GM12878 (cell line): ENCODE data around the gene CYP20A1. TPM values are rescaled to one million over a fixed set of nuclear protein-coding genes. Genes with fewer than 3 reads are reported as not detected.

Experiments
- ATAC-seq: fragments of 200-7000 bp; cut with Tn5 transposase; 3 replicates; pipeline ENCODE4 v1.9.1; 2020; ENCODE audit warnings: mild to moderate bottlenecking, moderate library complexity
- BruUV-seq: library from RNA; stranded (reverse); fragments of 400-500 nt; replicated peaks from 2 replicates; lab custom pipeline; 2021; lab: Mats Ljungman, UMichigan
- CTCF ChIA-PET: fragments of 300-600 bp; sonication (Branson Sonifier 250); formaldehyde crosslinking; extraction: SDS; loops from one replicate; lab custom pipeline; 2021; ENCODE audit warnings: inconsistent platforms; lab: Yijun Ruan, JAX
- POLR2A ChIA-PET: fragments of 350-600 bp; formaldehyde crosslinking; extraction: SDS; loops from one replicate; lab custom pipeline; 2021; ENCODE audit warnings: inconsistent platforms; lab: Charles Lee
- RAD21 ChIA-PET: fragments of 300-600 bp; sonication (Branson Sonifier 250); formaldehyde crosslinking; loops from one replicate; lab custom pipeline; 2023; ENCODE audit warnings: antibody characterized with exemption; ENCODE audit not compliant: unreplicated experiment; lab: Charles Lee
- SMC1A ChIA-PET: fragments of 300-600 bp; sonication (Branson Sonifier 250); formaldehyde crosslinking; loops from one replicate; lab custom pipeline; 2023; ENCODE audit not compliant: unreplicated experiment, uncharacterized antibody; lab: Charles Lee
- DNase-seq: peaks from one replicate; pipeline ENCODE4 v3.0.0-alpha.2; 2011; ENCODE audit warnings: low read depth, low spot score
- FAIRE-seq: peaks from 3 replicates; lab custom pipeline; 2011; peaks lifted over from hg19 to GRCh38; lab: Jason Lieb, UNC
- H2AFZ ChIP-seq: 2 replicates; pipeline ENCODE4 v1.6.0; 2011; ENCODE audit warnings: low read depth, low read length, control low read depth; ENCODE audit not compliant: control insufficient read depth
- H3K27ac ChIP-seq: 2 replicates; pipeline ENCODE4 v1.5.1; 2011; ENCODE audit warnings: control low read depth; ENCODE audit not compliant: control insufficient read depth, insufficient read depth
- H3K27me3 ChIP-seq, 2 experiments: replicated peaks in 1 of 2; 2 replicates each; pipeline versions ENCODE4 v1.6.0 to v1.6.1; 2011; ENCODE audit warnings: low read length in 1 of 2; ENCODE audit not compliant: control insufficient read depth in 2 of 2, insufficient read depth in 2 of 2
- H3K36me3 ChIP-seq, 2 experiments: 2 replicates each; pipeline ENCODE4 v1.5.1; 2011; ENCODE audit warnings: low read length in 1 of 2; ENCODE audit not compliant: control insufficient read depth in 2 of 2, insufficient read depth in 2 of 2
- H3K4me1 ChIP-seq: 2 replicates; pipeline ENCODE4 v1.6.1; 2011; ENCODE audit warnings: mild to moderate bottlenecking, low read length, moderate library complexity, mixed read lengths; ENCODE audit not compliant: control insufficient read depth, insufficient read depth
- H3K4me2 ChIP-seq: 2 replicates; pipeline ENCODE4 v1.6.0; 2011; ENCODE audit warnings: control low read depth; ENCODE audit not compliant: control insufficient read depth, insufficient read depth
- H3K4me3 ChIP-seq: fragments of 200-600 bp; sonication (generic); 2 replicates; pipeline ENCODE4 v1.5.1; 2016
- H3K79me2 ChIP-seq: 2 replicates; pipeline ENCODE4 v1.6.0; 2011; ENCODE audit warnings: low read length; ENCODE audit not compliant: control insufficient read depth, insufficient read depth
- H3K9ac ChIP-seq: 2 replicates; pipeline ENCODE4 v1.8.0; 2011; ENCODE audit warnings: low read length, control low read depth, mixed read lengths; ENCODE audit not compliant: control insufficient read depth, insufficient read depth
- H3K9me3 ChIP-seq: replicated peaks from 3 replicates; pipeline ENCODE4 v1.5.1; 2011; ENCODE audit warnings: mild to moderate bottlenecking, low read length; ENCODE audit not compliant: control insufficient read depth, insufficient read depth
- H4K20me1 ChIP-seq: 2 replicates; pipeline ENCODE4 v1.6.0; 2011; ENCODE audit not compliant: control insufficient read depth, insufficient read depth
- ATF7 ChIP-seq: fragments of 450-650 bp; IDR thresholded peaks from 2 replicates; pipeline ENCODE4 v1.6.1; 2016; ENCODE audit warnings: low read depth, mild to moderate bottlenecking
- CBX5 ChIP-seq: sonication (generic); IDR thresholded peaks from 2 replicates; pipeline ENCODE4 v1.6.1; 2016; ENCODE audit warnings: low read depth, moderate library complexity, mild to moderate bottlenecking, inconsistent platforms
- CHD2 ChIP-seq: IDR thresholded peaks from 2 replicates; pipeline ENCODE4 v1.6.1; 2011; ENCODE audit warnings: low read depth, low read length, improper control_type of control experiment, borderline replicate concordance
- CHD4 ChIP-seq: fragments of 200-600 bp; sonication (generic); IDR thresholded peaks from 2 replicates; pipeline ENCODE4 v1.6.1; 2016; ENCODE audit warnings: mild to moderate bottlenecking
- CREB1 ChIP-seq: IDR thresholded peaks from 2 replicates; pipeline ENCODE4 v1.6.1; 2012; ENCODE audit warnings: low read depth, mild to moderate bottlenecking, inconsistent platforms
- CREM ChIP-seq: IDR thresholded peaks from 2 replicates; pipeline ENCODE4 v1.6.1; 2014; ENCODE audit warnings: antibody characterized with exemption, low read depth
- EED ChIP-seq: sonication (generic); IDR thresholded peaks from 2 replicates; pipeline ENCODE4 v1.6.1; 2016; ENCODE audit warnings: antibody characterized with exemption, low read depth
- HCFC1 ChIP-seq: fragments of 150-350 bp; IDR thresholded peaks from 2 replicates; pipeline ENCODE4 v1.6.1; 2014; ENCODE audit warnings: low read length
- HDAC2 ChIP-seq: fragments of 200-600 bp; sonication (generic); IDR thresholded peaks from 2 replicates; pipeline ENCODE4 v1.6.1; 2017
- NR2C2 ChIP-seq: IDR thresholded peaks from 2 replicates; pipeline ENCODE4 v1.6.1; 2011; ENCODE audit warnings: borderline replicate concordance, low read depth; ENCODE audit not compliant: control insufficient read depth, insufficient read length
- POLR2AphosphoS2 ChIP-seq: IDR thresholded peaks from 2 replicates; pipeline ENCODE4 v1.6.1; 2011; ENCODE audit warnings: low read depth, mild to moderate bottlenecking, low read length, improper control_type of control experiment, moderate library complexity
- RBBP5 ChIP-seq: fragments of 200-600 bp; sonication (generic); conservative IDR thresholded peaks from 2 replicates; pipeline ENCODE4 v1.6.1; 2016
- SIX5 ChIP-seq: IDR thresholded peaks from 2 replicates; pipeline ENCODE4 v1.6.1; 2011; ENCODE audit warnings: mild to moderate bottlenecking, low read depth, low read length, moderate library complexity; ENCODE audit not compliant: severe bottlenecking
- ZSCAN29 ChIP-seq: fragments of 450-650 bp; IDR thresholded peaks from 2 replicates; pipeline ENCODE4 v1.6.1; 2017; ENCODE audit warnings: mild to moderate bottlenecking, moderate library complexity
- WGBS: methylation state at CpG from one replicate; pipeline ENCODE4 v1.1.6; 2016; ENCODE audit warnings: low lambda C conversion rate; ENCODE audit not compliant: insufficient replicate concordance, insufficient coverage; ENCODE audit errors: missing lambda C conversion rate; 5-methylcytosine and 5-hydroxymethylcytosine counted together
- in situ Hi-C: fragments of 300-500 bp; cut with MboI; formaldehyde crosslinking; loops from 9 replicates; pipeline ENCODE4 v1.14.3; 2018; ENCODE audit warnings: mixed read lengths
- intact Hi-C: fragments of 100-400 bp; cut with micrococcal nuclease; formaldehyde crosslinking; loops from one replicate; pipeline ENCODE4 v1.14.2; 2022; ENCODE audit not compliant: unreplicated experiment
- polyA plus RNA-seq, 11 experiments: library from polyadenylated mRNA; depleted of rRNA in 4 of 11; unstranded in 6 of 11; stranded (reverse) in 5 of 11; fragments of >200 nt; fragmentation: Nextera tagmentation in 4 of 11; fragmentation: Illumina TruSeq in 1 of 11; extraction: Ambion mirVana in 4 of 11; extraction: Trizol in 1 of 11; gene quantifications; 1 replicate in 1 of 11; 2 replicates in 10 of 11; pipeline versions ENCODE4 v1.2.1 to v1.2.3, GENCODE V29; 2011 to 2016; ENCODE audit warnings: inconsistent platforms in 2 of 11, missing spikeins in 2 of 11, low read depth in 1 of 11
- total RNA-seq, 4 experiments: library from RNA; depleted of rRNA in 3 of 4; stranded (reverse); fragments of >200 nt in 3 of 4; fragmentation: Illumina TruSeq in 1 of 4; extraction: Trizol in 1 of 4; gene quantifications; 2 replicates each; pipeline versions ENCODE4 v1.2.1 to v1.2.3, GENCODE V29; 2013 to 2021

The CYP20A1 gene
- total and polyA plus RNA-seq, 10 of the 15 experiments (the other 5 are each of a cell fraction or from before 2014, with no cell fraction given): 8.3 to 19.1 (median 12.9) TPM

DNA sequence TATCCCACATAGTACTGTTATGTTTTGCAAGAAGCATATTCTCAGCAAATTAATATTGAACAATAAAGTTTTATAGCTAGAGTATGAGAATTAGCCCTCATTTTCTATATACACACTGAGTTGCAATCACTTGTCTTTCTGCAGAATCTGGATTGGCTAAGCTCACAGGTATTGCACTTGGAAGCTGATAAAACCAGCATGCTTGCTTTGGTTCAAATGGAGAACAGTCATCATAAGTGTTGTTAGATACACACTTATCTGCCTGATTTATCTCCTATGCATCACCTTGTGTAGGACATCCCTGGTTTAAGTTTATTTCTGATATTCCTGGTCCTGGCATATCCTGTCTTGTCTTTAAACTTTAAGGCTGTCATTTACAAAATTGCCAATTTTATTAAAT is 38.0 kb upstream of the CYP20A1 start:
- Histone ChIP-seq H3K4me1 (no peaks in the 10 kb centered on the region), H3K79me2 (no peaks in the 10 kb centered on the region), H4K20me1 (no peaks in the 10 kb centered on the region), H3K4me3 (no peak overlapping the region), H3K9me3 (no peaks in the 10 kb centered on the region), H2AFZ (no peak overlapping the region), H3K27me3 (no peaks in the 10 kb centered on the region), H3K27ac (no peak overlapping the region), H3K36me3 (no peaks in the 10 kb centered on the region)
- DNase-seq (no peak), FAIRE-seq (no peak)
- ChIA-PET RAD21 (no interaction called here), CTCF (no interaction called here)
- intact Hi-C loops: no loop called here
- BruUV-seq: no TSS peak
- TF ChIP-seq HDAC2: no peak
- TF ChIP-seq SIX5: no peak
- TF ChIP-seq EED: no peak
- no peak for TF ChIP-seq CREM
- TF ChIP-seq CHD2: no peak
- TF ChIP-seq, all 136 proteins: peak for 0
- SMC1A ChIA-PET: no interaction called here
- H3K4me2 ChIP-seq: no peak overlapping the region
- no peak overlapping the region for H3K9ac ChIP-seq
- POLR2A ChIA-PET: no interaction called here
- no peak for ATAC-seq
- in situ Hi-C loops: no loop called here

DNA sequence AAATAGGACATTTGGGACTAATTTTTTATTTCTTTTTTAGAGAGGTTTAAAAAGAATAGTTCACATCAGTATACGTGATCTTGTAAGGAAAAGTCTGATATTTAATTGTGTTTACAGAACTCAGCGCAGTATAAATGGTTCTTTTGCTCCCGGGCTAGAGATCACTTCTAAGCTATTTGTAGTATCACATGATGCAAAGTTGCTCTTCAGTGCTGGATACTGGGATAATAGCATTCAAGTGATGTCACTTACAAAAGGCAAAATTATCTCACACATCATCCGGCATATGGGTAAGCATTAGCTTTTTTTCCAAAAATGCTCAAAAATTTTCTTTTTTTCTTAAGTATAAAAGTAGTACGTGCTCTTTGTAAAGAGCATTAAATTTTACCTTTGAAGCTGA is 37.4 kb upstream of the CYP20A1 start:
- in situ Hi-C loops: no loop called here
- DNase-seq: no peak
- Histone ChIP-seq H3K27me3 (no peaks in the 10 kb centered on the region), H3K4me3 (no peak overlapping the region), H2AFZ (no peak overlapping the region), H3K4me1 (no peaks in the 10 kb centered on the region), H3K9me3 (no peaks in the 10 kb centered on the region), H4K20me1 (no peaks in the 10 kb centered on the region), H3K79me2 (no peaks in the 10 kb centered on the region), H3K9ac (no peak overlapping the region), H3K27ac (no peak overlapping the region), H3K36me3 (no peaks in the 10 kb centered on the region), H3K4me2 (no peak overlapping the region)
- ATAC-seq: no peak
- no TSS peak for BruUV-seq
- intact Hi-C loops: no loop called here
- CTCF ChIA-PET: no interaction called here
- SMC1A ChIA-PET: no interaction called here
- FAIRE-seq: no peak
- RAD21 ChIA-PET: no interaction called here
- 98% methylated on average over 5 of the region's 5 CpGs for WGBS
- POLR2A ChIA-PET: no interaction called here
- TF ChIP-seq HCFC1: no peak
- no peak for TF ChIP-seq RBBP5
- no peak for TF ChIP-seq CREB1
- TF ChIP-seq ATF7: no peak
- no peak for TF ChIP-seq CHD4
- no peak for TF ChIP-seq POLR2AphosphoS2
- no peak for TF ChIP-seq NR2C2
- no peak for TF ChIP-seq ZSCAN29
- no peak for TF ChIP-seq CBX5
- TF ChIP-seq CREM: no peak
